SK-N-SH (cell line): ENCODE results near the gene ASB15. TPM values are rescaled to one million over a fixed set of nuclear protein-coding genes. Genes with fewer than 3 reads are reported as not detected.

Experiments
- CHD2 ChIP-seq: fragments of 150-350 bp; IDR thresholded peaks from 2 replicates; pipeline ENCODE4 v1.6.1; 2018; ENCODE audit warnings: low read length; ENCODE audit not compliant: partially characterized antibody
- CTCF ChIP-seq: fragments of 200-600 bp; sonication (generic); IDR thresholded peaks from 2 replicates; pipeline ENCODE4 v1.6.1; 2017; ENCODE audit warnings: antibody characterized with exemption, mild to moderate bottlenecking, moderate library complexity
- FOXJ3 ChIP-seq: sonication (generic); formaldehyde crosslinking; IDR thresholded peaks from 2 replicates; pipeline ENCODE4 v1.5.1; 2020; ENCODE audit warnings: mild to moderate bottlenecking, missing genetic modification reagents
- FOXM1 ChIP-seq: IDR thresholded peaks from 2 replicates; pipeline ENCODE4 v1.4.0; 2012; ENCODE audit warnings: low read depth, mild to moderate bottlenecking
- GATA2 ChIP-seq: sonication (generic); formaldehyde crosslinking; IDR thresholded peaks from 2 replicates; pipeline ENCODE4 v1.5.0; 2020; ENCODE audit warnings: mild to moderate bottlenecking, missing genetic modification reagents
- IRF3 ChIP-seq: fragments of 150-350 bp; IDR thresholded peaks from 2 replicates; pipeline ENCODE4 v1.6.1; 2016; ENCODE audit warnings: mild to moderate bottlenecking, low read depth, low read length
- MAX ChIP-seq: IDR thresholded peaks from 2 replicates; pipeline ENCODE4 v1.4.0; 2012; ENCODE audit warnings: low read depth
- MXI1 ChIP-seq: IDR thresholded peaks from 2 replicates; pipeline ENCODE4 v1.6.1; 2012; ENCODE audit warnings: mild to moderate bottlenecking, low read depth, low read length, improper control_type of control experiment
- RFX5 ChIP-seq: IDR thresholded peaks from 2 replicates; pipeline ENCODE4 v1.6.1; 2012; ENCODE audit warnings: mild to moderate bottlenecking, improper control_type of control experiment, low read length
- RXRA ChIP-seq: IDR thresholded peaks from 2 replicates; pipeline ENCODE4 v1.4.0; 2012; ENCODE audit warnings: low read depth, mild to moderate bottlenecking, borderline replicate concordance
- TCF12 ChIP-seq: IDR thresholded peaks from 2 replicates; pipeline ENCODE4 v1.4.0; 2012
- TEAD4 ChIP-seq: IDR thresholded peaks from 2 replicates; pipeline ENCODE4 v1.4.0; 2012; ENCODE audit warnings: mild to moderate bottlenecking, borderline replicate concordance; ENCODE audit not compliant: insufficient read depth
- USF1 ChIP-seq: IDR thresholded peaks from 2 replicates; pipeline ENCODE4 v1.4.0; 2012; ENCODE audit warnings: low read depth, borderline replicate concordance
- YY1 ChIP-seq: IDR thresholded peaks from 2 replicates; pipeline ENCODE4 v1.4.0; 2012; ENCODE audit warnings: low read depth, mild to moderate bottlenecking
- ZBTB33 ChIP-seq: IDR thresholded peaks from 2 replicates; pipeline ENCODE4 v1.4.0; 2012; ENCODE audit warnings: low read depth, borderline replicate concordance
- polyA plus RNA-seq, 3 experiments: library from polyadenylated mRNA; depleted of rRNA; stranded (reverse); fragments of >200 nt; gene quantifications; 2 replicates each; pipeline ENCODE4 v1.2.3, GENCODE V29; 2012
- TF ChIP-seq, protein P1 (sequence below): IDR thresholded peaks from 2 replicates; pipeline ENCODE4 v1.6.1; 2012; ENCODE audit warnings: mild to moderate bottlenecking, low read depth, low read length, moderate library complexity
- TF ChIP-seq, protein P2 (sequence below): fragments of 150-350 bp; IDR thresholded peaks from 2 replicates; pipeline ENCODE4 v1.6.1; 2017; ENCODE audit warnings: antibody characterized with exemption, low read length, low read depth, borderline replicate concordance

ASB15 gene
- polyA plus RNA-seq, 1 of the 3 experiments (the other 2 are of a cell fraction) = not detected

DNA sequence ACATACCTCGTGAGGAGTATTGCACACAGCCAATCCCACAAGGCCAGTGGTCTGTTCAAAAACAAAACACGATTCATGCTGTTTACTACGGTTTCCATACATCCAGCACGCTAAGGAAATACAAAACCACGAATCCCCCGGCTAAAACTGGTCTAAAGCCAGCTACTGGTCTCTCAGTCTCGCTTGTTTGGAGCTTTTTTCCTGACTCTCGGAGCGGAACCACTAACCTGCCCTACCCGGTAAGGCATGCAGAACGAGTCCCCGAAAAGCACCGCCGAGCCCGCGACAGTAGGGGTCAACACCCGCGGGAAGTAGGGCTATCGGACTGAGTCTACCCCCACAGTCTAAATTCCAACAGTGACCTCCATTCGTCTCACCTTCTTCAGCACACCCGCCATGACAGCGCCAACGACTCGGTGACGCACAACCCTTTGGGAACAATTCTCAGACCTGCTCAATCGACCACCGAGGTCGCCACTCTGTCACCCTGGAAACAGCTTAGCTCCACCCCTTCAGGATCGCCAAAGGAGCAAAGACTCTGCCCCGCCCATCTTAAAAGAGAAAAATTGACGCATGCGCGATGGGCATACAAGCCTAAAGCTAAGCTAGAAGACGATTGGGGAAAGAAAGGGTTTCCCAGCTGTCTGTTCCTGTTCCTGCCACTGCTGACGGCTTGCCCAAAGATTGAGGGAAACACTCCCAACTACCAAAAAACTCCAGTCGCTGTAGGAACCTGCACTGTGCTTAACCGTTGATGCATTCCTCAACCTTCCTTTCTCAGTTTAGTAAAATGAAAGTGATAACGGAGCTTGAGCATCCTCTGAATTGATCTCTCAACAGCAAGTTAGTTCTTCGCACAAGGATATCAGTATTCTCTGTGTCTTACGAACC, 44.0 kb upstream of the ASB15 start, which contains the start of gene NDUFA5 (continued):
- TF ChIP-seq USF1 (no peak), FOXM1 (no peak), CTCF (no peak), MXI1 (peak; percentile 97), RXRA (no peak), TCF12 (no peak; the same call in 1 of the 2 replicates), RFX5 (peak; percentile 70; the same call in 1 of the 2 replicates), YY1 (peak; percentile 95), GATA2 (no peak; the same call in 1 of the 2 replicates), IRF3 (no peak), ZBTB33 (no peak), FOXJ3 (no peak), MAX (peak; percentile 32; the same call in 1 of the 2 replicates), TEAD4 (no peak), CHD2 (peak; percentile 91)
- TF ChIP-seq, protein P1, sequence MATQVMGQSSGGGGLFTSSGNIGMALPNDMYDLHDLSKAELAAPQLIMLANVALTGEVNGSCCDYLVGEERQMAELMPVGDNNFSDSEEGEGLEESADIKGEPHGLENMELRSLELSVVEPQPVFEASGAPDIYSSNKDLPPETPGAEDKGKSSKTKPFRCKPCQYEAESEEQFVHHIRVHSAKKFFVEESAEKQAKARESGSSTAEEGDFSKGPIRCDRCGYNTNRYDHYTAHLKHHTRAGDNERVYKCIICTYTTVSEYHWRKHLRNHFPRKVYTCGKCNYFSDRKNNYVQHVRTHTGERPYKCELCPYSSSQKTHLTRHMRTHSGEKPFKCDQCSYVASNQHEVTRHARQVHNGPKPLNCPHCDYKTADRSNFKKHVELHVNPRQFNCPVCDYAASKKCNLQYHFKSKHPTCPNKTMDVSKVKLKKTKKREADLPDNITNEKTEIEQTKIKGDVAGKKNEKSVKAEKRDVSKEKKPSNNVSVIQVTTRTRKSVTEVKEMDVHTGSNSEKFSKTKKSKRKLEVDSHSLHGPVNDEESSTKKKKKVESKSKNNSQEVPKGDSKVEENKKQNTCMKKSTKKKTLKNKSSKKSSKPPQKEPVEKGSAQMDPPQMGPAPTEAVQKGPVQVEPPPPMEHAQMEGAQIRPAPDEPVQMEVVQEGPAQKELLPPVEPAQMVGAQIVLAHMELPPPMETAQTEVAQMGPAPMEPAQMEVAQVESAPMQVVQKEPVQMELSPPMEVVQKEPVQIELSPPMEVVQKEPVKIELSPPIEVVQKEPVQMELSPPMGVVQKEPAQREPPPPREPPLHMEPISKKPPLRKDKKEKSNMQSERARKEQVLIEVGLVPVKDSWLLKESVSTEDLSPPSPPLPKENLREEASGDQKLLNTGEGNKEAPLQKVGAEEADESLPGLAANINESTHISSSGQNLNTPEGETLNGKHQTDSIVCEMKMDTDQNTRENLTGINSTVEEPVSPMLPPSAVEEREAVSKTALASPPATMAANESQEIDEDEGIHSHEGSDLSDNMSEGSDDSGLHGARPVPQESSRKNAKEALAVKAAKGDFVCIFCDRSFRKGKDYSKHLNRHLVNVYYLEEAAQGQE = peak; percentile 56; the same call in 1 of the 2 replicates
- TF ChIP-seq, protein P2, sequence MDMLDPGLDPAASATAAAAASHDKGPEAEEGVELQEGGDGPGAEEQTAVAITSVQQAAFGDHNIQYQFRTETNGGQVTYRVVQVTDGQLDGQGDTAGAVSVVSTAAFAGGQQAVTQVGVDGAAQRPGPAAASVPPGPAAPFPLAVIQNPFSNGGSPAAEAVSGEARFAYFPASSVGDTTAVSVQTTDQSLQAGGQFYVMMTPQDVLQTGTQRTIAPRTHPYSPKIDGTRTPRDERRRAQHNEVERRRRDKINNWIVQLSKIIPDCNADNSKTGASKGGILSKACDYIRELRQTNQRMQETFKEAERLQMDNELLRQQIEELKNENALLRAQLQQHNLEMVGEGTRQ = no peak
